Measurements from ENCODE around the gene MRPL51. TPM values are rescaled to one million over a fixed set of nuclear protein-coding genes. Genes with fewer than 3 reads are reported as not detected.

The MRPL51 gene
- total and polyA plus RNA-seq, 10 of the 15 experiments (the other 5 are each of a cell fraction or from before 2014, with no cell fraction given) = 137 to 1,202 (median 267) TPM

DNA sequence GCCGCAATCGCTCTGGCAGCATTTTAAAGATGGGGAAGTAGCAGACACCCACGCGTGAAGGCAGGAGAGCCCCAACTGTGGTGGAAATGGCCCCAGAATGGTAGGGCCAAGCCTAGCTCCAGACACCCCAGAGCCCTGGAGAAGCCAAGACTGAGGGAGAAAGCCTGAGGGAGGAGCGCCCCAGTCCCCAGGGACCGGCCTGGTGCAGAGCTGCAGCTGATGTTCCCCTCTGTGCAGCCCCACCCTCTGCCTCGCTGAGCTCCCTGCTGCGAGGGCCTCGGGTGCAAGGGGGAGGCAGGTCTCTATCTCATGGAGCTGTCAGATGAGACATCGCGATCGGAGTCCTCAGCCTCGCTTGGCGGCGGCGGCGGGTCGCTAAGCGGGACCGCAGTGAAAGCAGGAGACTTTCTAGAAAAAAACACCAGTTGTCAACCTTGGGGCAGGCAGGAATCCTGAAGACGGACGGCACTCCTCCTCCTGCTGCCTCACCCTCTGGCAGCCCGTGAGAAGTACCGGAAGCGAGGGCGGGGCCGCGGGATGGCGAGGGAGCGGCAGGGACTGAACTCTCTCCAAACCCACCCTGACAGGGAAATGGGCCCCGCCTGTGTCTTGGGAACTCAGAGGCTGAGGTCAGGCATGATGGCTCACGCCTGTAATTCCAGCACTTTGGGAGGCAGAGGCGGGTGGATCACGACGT, 47.3 kb upstream of the MRPL51 start (continued):
- TF ChIP-seq BHLHE40 (IDR thresholded peaks at IDR 0.05; ENCODE audit: borderline replicate concordance in 1 of 2, low read depth in 2 of 2, low read length in 1 of 2) = peak in 1 of 2 experiments; percentile 54; a peak in 2 of 4 replicates
- TF ChIP-seq KLF5 (IDR thresholded peaks at IDR 0.05; ENCODE audit: partially characterized antibody) = no peak

DNA sequence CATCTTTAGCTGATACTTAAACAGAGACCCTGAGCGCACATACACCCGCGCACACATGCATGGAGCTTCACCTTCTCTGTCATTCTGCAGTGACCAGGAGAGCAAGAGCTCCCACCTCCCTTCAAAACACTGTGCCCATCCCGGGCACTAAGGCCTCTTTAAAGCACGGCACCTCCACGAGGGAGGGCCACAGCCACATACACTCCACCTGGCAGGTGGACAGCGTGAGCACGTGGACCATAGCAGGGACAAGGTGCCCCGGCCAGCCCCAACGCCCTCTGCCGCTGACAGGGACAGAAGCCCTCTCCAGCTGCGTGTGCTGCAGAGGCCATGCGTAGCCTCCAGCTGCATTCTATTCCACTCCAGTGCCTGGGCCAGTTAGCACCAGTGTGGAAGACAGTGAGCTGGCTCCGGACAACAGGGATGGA, 46.7 kb upstream of the MRPL51 start:
- ChIA-PET POLR2A (interaction anchor here (0.6 to 4.3 kb wide), 11 partner anchors 11 to 213 kb away, joined by 3 to 19 read pairs (median 4); partner anchors contain the start of genes MLF2, TAPBPL and VAMP1), RAD21 (ENCODE audit: unreplicated experiment) (interaction anchor here (0.7 to 6.9 kb wide), 17 partner anchors 14 to 254 kb away, joined by 3 to 67 read pairs (median 6); partner anchors contain the start of genes CD27, MLF2, MRPL51 and NOP2), CTCF (interaction anchor here (0.6 to 7.7 kb wide), 32 partner anchors 8 to 1389 kb away, joined by 3 to 91 read pairs (median 5); partner anchors contain the start of genes IFFO1, MRPL51, NOP2 and TAPBPL), SMC1A (ENCODE audit: uncharacterized antibody, unreplicated experiment) (interaction anchor here (0.6 to 7.9 kb wide), 16 partner anchors 13 to 217 kb away, joined by 3 to 83 read pairs (median 4); partner anchors contain the start of genes TAPBPL and VAMP1)
- DNase-seq (ENCODE audit: low read depth, low spot score) (no peak), FAIRE-seq (peak; percentile 27), ATAC-seq (0 out of 3 replicates have a peak, but pooled peaks have one; percentile 1)
- peaks cover 38% of the 10 kb centered on the region for H3K79me2 ChIP-seq (ENCODE audit: control insufficient read depth, insufficient read depth, low read length)
- H2AFZ ChIP-seq (ENCODE audit: control insufficient read depth, low read depth, low read length) = no peak overlapping the region
- no peak overlapping the region; the same call in 1 of the 2 replicates for H3K27ac ChIP-seq (ENCODE audit: control insufficient read depth, insufficient read depth)
- in situ Hi-C loops (cut with MboI) (no loop called here), intact Hi-C loops (cut with micrococcal nuclease; ENCODE audit: unreplicated experiment) (loop anchor here (1.0 to 5.0 kb wide), 2 partner anchors 72 to 116 kb away; no protein-coding TSS in a partner anchor)
- peaks cover 24 to 30% of the 10 kb centered on the region in 2 experiments; a peak in 3 of 4 replicates for H3K36me3 ChIP-seq (ENCODE audit: control insufficient read depth in 2 of 2, insufficient read depth in 2 of 2, low read length in 1 of 2)
- H3K4me1 ChIP-seq (ENCODE audit: control insufficient read depth, insufficient read depth, low read length) = peaks cover 26% of the 10 kb centered on the region
- TSS peak; percentile 60 for BruUV-seq (replicated peaks)
- H3K27me3 ChIP-seq (replicated peaks in 1 of 2; ENCODE audit: control insufficient read depth in 2 of 2, insufficient read depth in 2 of 2, low read length in 1 of 2) = no peaks in the 10 kb centered on the region
- H3K4me3 ChIP-seq = peak overlapping the region; percentile 28
- peaks cover 24% of the 10 kb centered on the region for H4K20me1 ChIP-seq (ENCODE audit: control insufficient read depth, insufficient read depth)
- WGBS (ENCODE audit: insufficient coverage, insufficient replicate concordance, low lambda C conversion rate, missing lambda C conversion rate) = 71% methylated on average over 14 of the region's 14 CpGs
- peak overlapping the region; percentile 12 for H3K4me2 ChIP-seq (ENCODE audit: control insufficient read depth, insufficient read depth)
- H3K9ac ChIP-seq (ENCODE audit: control insufficient read depth, insufficient read depth, low read length) = no peak overlapping the region
- TF ChIP-seq CBX3 (IDR thresholded peaks at IDR 0.05; ENCODE audit: borderline replicate concordance, low read depth) = no peak
- TF ChIP-seq YY1 (IDR thresholded peaks at IDR 0.05; ENCODE audit: low read depth, low read length) = no peak
- no peak for TF ChIP-seq FOS (IDR thresholded peaks at IDR 0.05; ENCODE audit: borderline replicate concordance, extremely low read depth, insufficient read length)
- TF ChIP-seq POLR2A (IDR thresholded peaks at IDR 0.05; ENCODE audit: low read depth, low read length) = peak; percentile 72; the same call in 1 of the 2 replicates
- TF ChIP-seq, protein P1, sequence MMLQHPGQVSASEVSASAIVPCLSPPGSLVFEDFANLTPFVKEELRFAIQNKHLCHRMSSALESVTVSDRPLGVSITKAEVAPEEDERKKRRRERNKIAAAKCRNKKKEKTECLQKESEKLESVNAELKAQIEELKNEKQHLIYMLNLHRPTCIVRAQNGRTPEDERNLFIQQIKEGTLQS (IDR thresholded peaks at IDR 0.05; ENCODE audit: borderline replicate concordance, extremely low read depth, low read depth, low read length) = no peak
- TF ChIP-seq YBX1 (IDR thresholded peaks at IDR 0.05) = no peak
- H3K9me3 ChIP-seq (replicated peaks; ENCODE audit: control insufficient read depth, insufficient read depth, low read length) = no peaks in the 10 kb centered on the region

Data from GM12878 (cell line).